Fibroblast of lung (primary cell): ENCODE results near the gene GSTT2B. TPM values are rescaled to one million over a fixed set of nuclear protein-coding genes. Genes with fewer than 3 reads are reported as not detected.

ENCODE experiments used
- DNase-seq, 2 donors: peaks; one replicate each; pipeline versions ENCODE4 v3.0.0 to v3.0.0-alpha.2; 2010; ENCODE audit warnings: low read depth in 2 of 2
- H2AFZ ChIP-seq: 2 replicates; pipeline ENCODE4 v1.5.1; 2012; ENCODE audit warnings: low read length, control low read depth, inconsistent platforms
- H3K27ac ChIP-seq: 2 replicates; pipeline ENCODE4 v1.5.1; 2011; ENCODE audit warnings: low read length, control low read depth; ENCODE audit not compliant: insufficient read depth
- H3K27me3 ChIP-seq: 2 replicates; pipeline ENCODE4 v1.5.1; 2011; ENCODE audit warnings: mild to moderate bottlenecking, low read length; ENCODE audit not compliant: control insufficient read depth, insufficient read depth
- H3K36me3 ChIP-seq: 2 replicates; pipeline ENCODE4 v1.5.1; 2011; ENCODE audit warnings: low read length; ENCODE audit not compliant: control insufficient read depth, insufficient read depth
- H3K4me1 ChIP-seq: 2 replicates; pipeline ENCODE4 v1.5.1; 2011; ENCODE audit warnings: low read length; ENCODE audit not compliant: control insufficient read depth, insufficient read depth; ENCODE audit errors: extremely low read depth
- H3K4me2 ChIP-seq: 2 replicates; pipeline ENCODE4 v1.5.1; 2011; ENCODE audit warnings: low read length, control low read depth; ENCODE audit not compliant: insufficient read depth; ENCODE audit errors: extremely low read depth
- H3K4me3 ChIP-seq, 4 experiments: fragments of 200-600 bp in 1 of 4; sonication (generic) in 1 of 4; replicated peaks in 1 of 4; 2 replicates each; pipeline ENCODE4 v1.5.1; 2011 to 2016; ENCODE audit warnings: low read length in 4 of 4, low read depth in 3 of 4, mild to moderate bottlenecking in 3 of 4, control low read depth in 2 of 4, inconsistent platforms in 1 of 4, mixed read lengths in 1 of 4; ENCODE audit not compliant: insufficient read depth in 1 of 4; ENCODE audit errors: control extremely low read depth in 1 of 4
- H3K79me2 ChIP-seq: 2 replicates; pipeline ENCODE4 v1.5.1; 2012; ENCODE audit warnings: mild to moderate bottlenecking, low read length, inconsistent platforms; ENCODE audit not compliant: control insufficient read depth, insufficient read depth
- H3K9ac ChIP-seq: 2 replicates; pipeline ENCODE4 v1.5.1; 2011; ENCODE audit warnings: mild to moderate bottlenecking, low read length, control low read depth; ENCODE audit not compliant: insufficient read depth
- H3K9me3 ChIP-seq: 2 replicates; pipeline ENCODE4 v1.5.1; 2012; ENCODE audit warnings: low read depth, low read length; ENCODE audit not compliant: control insufficient read depth, insufficient read depth
- H4K20me1 ChIP-seq: 2 replicates; pipeline ENCODE4 v1.5.1; 2011; ENCODE audit warnings: low read length; ENCODE audit not compliant: control insufficient read depth, insufficient read depth; ENCODE audit errors: extremely low read depth
- CTCF ChIP-seq, 2 donors: IDR thresholded peaks in 1 of 2; conservative IDR thresholded peaks in 1 of 2; 1 replicate in 1 of 2; 2 replicates in 1 of 2; pipeline ENCODE4 v1.5.1; 2011 to 2012; ENCODE audit warnings: low read length in 2 of 2, control low read depth in 1 of 2, inconsistent platforms in 1 of 2, low read depth in 1 of 2, mild to moderate bottlenecking in 1 of 2
- EZH2 ChIP-seq: IDR thresholded peaks from 2 replicates; pipeline ENCODE4 v1.5.1; 2012; ENCODE audit warnings: low read length, control low read depth, mild to moderate bottlenecking; ENCODE audit errors: missing control alignments
- polyA plus RNA-seq, 2 donors: library from polyadenylated mRNA; depleted of rRNA in 1 of 2; stranded (reverse) in 1 of 2; unstranded in 1 of 2; fragments of >200 nt; gene quantifications; 2 replicates each; pipeline ENCODE4 v1.2.1, GENCODE V29; 2011 to 2012; ENCODE audit warnings: missing spikeins in 1 of 2
- total RNA-seq: library from RNA; depleted of rRNA; stranded (reverse); fragments of >200 nt; gene quantifications from 2 replicates; pipeline ENCODE4 v1.2.1, GENCODE V29; 2014

The GSTT2B gene
- total and polyA plus RNA-seq, 2 donors (not counting 1 experiment from before 2014, with no cell fraction given) = 9.9 to 38.1 TPM

GRCh38 chr22:24008381-24009226, 47.6 kb upstream of the GSTT2B start:
- H3K4me2 ChIP-seq = no peak overlapping the region
- H3K9ac ChIP-seq = no peak overlapping the region
- H3K4me3 ChIP-seq = no peak overlapping the region
- no peak for DNase-seq
- H2AFZ ChIP-seq = no peak overlapping the region
- H3K9me3 ChIP-seq = no peaks in the 10 kb centered on the region
- peaks cover 18% of the 10 kb centered on the region for H3K79me2 ChIP-seq
- H3K27me3 ChIP-seq = no peaks in the 10 kb centered on the region
- no peaks in the 10 kb centered on the region for H3K36me3 ChIP-seq
- H3K4me1 ChIP-seq = no peaks in the 10 kb centered on the region
- H3K27ac ChIP-seq = no peak overlapping the region
- no peaks in the 10 kb centered on the region for H4K20me1 ChIP-seq
- TF ChIP-seq EZH2 (no peak), CTCF (conservative IDR thresholded peaks at IDR 0.05 in 1 of 2, IDR thresholded peaks at IDR 0.05 in 1 of 2; ENCODE audit: low read depth in 1 of 2, low read length in 2 of 2) (no peak)

- H4K20me1 ChIP-seq = no peaks in the 10 kb centered on the region
Observed at GRCh38 chr22:24008022-24008283, 47.0 kb upstream of the GSTT2B start.

More at GRCh38 chr22:24008022-24008283, 47.0 kb upstream of the GSTT2B start:
- Histone ChIP-seq H3K4me3 (no peak overlapping the region), H3K79me2 (peaks cover 14% of the 10 kb centered on the region), H3K4me2 (no peak overlapping the region), H2AFZ (no peak overlapping the region), H3K36me3 (no peaks in the 10 kb centered on the region), H3K27ac (no peak overlapping the region), H3K4me1 (no peaks in the 10 kb centered on the region), H3K9ac (no peak overlapping the region), H3K27me3 (no peaks in the 10 kb centered on the region), H3K9me3 (no peaks in the 10 kb centered on the region)
- TF ChIP-seq EZH2 (no peak), CTCF (conservative IDR thresholded peaks at IDR 0.05 in 1 of 2, IDR thresholded peaks at IDR 0.05 in 1 of 2; ENCODE audit: low read depth in 1 of 2, low read length in 2 of 2) (no peak)
- DNase-seq = no peak
